ENCODE measurements around the gene CELF4.

DNA sequence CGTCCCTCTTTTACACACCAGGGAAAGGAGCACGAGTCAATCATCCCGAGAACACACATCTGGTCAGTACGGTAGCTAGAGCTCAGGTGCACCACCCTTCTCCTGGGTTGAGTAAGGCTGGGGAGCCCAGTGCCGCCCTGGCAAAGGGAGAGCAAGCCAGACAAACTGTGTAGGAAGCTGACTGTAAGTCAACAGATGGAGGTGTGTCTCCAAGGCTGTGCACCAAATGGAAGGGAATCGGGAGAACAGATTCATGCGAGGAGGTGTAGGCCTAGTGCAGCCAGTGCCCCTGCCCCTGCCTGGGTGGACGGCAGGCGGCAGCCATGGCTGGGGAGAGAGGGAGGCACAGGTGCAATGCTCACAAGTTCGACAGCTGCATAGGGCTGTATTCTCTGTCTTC is 65.7 kb downstream of the CELF4 start:
- TF ChIP-seq, protein P1, sequence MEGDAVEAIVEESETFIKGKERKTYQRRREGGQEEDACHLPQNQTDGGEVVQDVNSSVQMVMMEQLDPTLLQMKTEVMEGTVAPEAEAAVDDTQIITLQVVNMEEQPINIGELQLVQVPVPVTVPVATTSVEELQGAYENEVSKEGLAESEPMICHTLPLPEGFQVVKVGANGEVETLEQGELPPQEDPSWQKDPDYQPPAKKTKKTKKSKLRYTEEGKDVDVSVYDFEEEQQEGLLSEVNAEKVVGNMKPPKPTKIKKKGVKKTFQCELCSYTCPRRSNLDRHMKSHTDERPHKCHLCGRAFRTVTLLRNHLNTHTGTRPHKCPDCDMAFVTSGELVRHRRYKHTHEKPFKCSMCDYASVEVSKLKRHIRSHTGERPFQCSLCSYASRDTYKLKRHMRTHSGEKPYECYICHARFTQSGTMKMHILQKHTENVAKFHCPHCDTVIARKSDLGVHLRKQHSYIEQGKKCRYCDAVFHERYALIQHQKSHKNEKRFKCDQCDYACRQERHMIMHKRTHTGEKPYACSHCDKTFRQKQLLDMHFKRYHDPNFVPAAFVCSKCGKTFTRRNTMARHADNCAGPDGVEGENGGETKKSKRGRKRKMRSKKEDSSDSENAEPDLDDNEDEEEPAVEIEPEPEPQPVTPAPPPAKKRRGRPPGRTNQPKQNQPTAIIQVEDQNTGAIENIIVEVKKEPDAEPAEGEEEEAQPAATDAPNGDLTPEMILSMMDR (IDR thresholded peaks at IDR 0.05): no peak
- TF ChIP-seq POLR2A (IDR thresholded peaks at IDR 0.05): no peak

Measured in lower leg skin (tissue), 3 donors.